DMS153 treated with DMSO at 0.1 percent for 48 hours (cell line): ENCODE measurements around the gene ZYX.

Source experiments
- DNase-seq: peaks from one replicate; lab custom pipeline; 2025; ENCODE audit not compliant: unreplicated experiment; lab: John Stamatoyannopoulos, UW

Gene ZYX

DNA sequence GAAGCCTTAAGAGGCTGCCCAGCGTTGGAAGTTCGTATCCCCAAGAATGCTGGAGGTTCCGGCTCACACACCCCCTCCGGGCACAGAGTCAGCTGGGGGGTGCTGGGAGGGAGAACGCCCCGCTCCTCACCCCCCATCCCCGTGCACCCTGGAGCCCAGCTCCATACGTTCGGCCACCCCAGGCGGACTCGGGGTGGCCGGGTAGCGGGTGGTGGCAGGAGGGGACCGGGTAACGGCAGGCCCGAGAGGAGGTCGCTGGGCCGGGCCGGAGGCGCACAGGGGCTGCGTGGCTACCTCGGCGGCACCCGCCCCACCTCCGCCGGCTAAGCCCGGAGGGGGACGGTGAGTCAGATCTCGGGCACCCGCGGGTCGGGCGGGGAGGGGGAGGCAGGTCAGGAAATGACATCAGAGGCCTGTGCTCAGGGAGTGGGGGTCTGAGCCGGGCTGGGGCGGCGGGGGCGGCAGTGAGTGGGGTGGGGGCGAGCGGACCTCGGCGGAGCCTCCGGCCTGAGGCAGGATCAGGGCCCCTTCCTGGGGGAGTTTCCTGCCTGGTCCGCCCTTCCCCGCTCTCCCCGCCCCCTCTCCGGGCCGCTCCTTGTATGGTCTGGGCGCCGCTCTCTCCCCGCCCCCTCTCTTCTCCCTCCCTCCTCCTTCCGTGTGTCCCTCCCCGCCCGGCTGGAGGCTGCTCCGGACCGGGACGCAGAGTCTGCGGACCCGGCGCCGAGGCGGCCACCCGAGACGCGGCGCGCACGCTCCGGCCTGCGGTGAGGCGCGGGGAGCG is at the start of gene ZYX:
Gene ZYX, plus strand, starts transcription at position 700 of the 781 bp plus-strand sequence. CDS start 227 bp downstream, outside the sequence.
- no peak for DNase-seq

GRCh38 chr7:143334244-143334643 is 46.9 kb upstream of the ZYX start:
- no peak for DNase-seq

GRCh38 chr7:143337216-143337615 is 43.9 kb upstream of the ZYX start:
- no peak for DNase-seq

- no peak for DNase-seq
Measured at GRCh38 chr7:143341842-143342241, 39.3 kb upstream of the ZYX start.

DNA sequence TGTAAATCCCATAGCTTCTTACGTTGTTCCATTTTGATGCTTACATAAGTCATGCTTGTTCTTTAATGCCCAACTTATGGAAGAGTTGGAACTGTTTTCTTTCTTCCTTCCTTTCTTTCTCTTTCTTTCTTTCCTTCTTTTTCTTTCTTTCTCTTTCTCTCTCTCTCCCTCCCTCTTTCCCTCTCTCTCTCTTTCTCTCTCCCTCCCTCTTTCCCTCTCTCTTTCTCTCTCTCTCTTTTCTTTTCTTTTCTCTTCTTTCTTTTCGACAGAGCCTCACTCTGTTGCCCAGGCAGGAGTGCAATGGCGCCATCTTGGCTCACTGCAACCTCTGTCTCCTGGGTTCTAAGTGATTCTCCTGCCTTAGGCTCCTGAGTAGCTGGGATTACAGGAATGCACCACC is 37.5 kb upstream of the ZYX start:
- DNase-seq, result no peak

DNA sequence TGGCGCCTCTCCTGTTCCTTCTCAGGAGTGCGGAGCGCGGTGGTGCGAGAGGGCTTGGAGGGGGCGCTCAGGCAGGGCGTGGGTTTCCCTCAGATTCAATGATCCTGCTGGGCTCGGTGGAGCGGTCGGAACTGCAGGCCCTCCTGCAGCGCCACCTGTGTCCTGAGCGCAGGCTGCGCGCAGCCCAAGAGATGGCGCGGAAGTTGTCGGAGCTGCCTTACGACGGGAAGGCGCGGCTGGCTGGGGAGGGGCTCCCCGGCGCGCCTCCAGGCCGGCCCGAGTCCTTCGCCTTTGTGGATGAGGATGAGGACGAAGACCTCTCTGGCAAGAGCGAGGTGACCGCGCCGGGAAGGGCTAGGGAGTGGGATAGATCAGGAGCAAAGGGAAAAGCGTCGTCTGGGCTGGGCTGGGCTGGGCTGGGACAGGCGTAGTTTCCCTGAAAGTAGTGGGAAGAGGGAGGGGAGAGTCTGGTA is 35.7 kb upstream of the ZYX start:
- no peak for DNase-seq

DNA sequence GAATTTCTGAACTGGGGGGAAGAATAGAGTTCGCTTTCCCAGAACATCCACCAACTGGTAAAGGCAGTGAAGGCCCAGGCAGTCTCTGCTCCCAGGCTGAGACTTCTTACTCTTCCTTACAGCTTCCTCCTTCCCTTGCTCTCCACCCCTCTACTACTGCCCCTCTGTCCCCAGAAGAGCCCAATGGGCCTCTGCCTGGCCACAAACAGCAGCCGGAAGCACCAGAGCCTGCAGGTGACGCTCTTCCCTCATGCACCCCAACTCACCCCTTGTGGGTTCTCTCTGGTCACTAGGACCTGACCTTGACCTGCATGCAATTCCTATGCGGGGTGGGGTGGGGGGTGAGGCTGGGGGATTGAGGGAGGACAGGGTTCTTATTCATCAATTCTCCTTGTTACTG is 35.1 kb upstream of the ZYX start:
- DNase-seq, result no peak

DNA sequence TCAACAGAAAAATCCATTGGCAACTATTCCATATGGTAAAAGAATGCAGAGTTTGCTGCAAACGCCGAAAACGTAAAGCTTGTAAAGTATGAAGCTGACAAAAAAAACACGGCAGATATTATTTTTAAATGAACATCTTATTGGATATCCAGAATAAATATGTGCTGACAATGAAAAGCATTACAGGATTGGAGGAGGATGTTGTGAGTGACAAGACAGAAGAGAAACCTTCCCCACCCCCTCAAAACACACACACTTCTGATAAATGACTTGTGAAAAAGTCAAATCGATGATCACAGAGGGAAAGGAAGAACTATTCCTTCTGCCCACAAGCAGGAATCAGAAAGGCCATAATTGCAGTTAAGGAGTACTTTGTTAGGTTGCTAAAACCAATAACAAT is 33.2 kb upstream of the ZYX start:
- DNase-seq, result no peak

DNA sequence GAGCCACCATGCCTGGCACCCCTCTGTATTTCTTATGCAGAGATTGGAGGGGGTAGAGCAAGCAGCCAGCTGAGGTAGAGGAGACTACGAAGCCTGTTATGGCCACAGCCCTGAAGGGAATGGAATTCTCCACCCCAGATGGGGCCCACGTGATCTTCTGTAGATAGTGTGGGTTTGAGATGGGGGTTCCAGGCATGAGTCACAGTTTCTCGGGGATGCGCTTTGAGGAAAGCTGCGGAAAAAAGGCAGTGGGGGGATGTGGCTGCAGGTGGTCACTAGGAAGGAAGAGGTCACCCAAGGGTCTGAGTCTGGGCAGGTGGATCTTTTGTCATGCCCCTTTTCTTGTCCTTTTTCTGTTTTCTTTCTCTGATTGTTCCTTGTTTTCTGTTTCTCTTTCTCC is 30.1 kb upstream of the ZYX start:
- no peak for DNase-seq

GRCh38 chr7:143351574-143351973 is 29.6 kb upstream of the ZYX start:
- DNase-seq, result no peak

- no peak for DNase-seq
Measured at GRCh38 chr7:143352531-143353002, 28.6 kb upstream of the ZYX start.

DNA sequence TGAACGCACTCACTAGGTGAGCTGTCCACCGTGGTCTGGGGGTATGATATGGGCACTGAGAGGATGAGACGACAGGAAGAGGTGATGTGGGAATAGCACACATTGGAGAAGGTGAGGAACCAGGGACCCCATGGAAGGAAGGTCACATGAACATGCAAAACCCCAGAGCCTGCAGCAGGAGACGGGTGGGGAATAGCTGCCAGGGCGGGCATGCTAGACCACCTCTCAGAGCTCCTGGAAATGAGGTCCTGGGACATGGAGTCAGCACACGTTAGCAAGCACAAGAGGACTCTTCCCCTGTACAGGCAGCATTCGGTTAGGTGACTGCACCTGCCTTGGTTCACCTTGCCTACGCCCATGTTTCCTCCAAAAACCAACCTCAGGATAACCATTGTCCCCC is 26.8 kb upstream of the ZYX start:
- no peak for DNase-seq

GRCh38 chr7:143354965-143355364 is 26.2 kb upstream of the ZYX start:
- no peak for DNase-seq

DNA sequence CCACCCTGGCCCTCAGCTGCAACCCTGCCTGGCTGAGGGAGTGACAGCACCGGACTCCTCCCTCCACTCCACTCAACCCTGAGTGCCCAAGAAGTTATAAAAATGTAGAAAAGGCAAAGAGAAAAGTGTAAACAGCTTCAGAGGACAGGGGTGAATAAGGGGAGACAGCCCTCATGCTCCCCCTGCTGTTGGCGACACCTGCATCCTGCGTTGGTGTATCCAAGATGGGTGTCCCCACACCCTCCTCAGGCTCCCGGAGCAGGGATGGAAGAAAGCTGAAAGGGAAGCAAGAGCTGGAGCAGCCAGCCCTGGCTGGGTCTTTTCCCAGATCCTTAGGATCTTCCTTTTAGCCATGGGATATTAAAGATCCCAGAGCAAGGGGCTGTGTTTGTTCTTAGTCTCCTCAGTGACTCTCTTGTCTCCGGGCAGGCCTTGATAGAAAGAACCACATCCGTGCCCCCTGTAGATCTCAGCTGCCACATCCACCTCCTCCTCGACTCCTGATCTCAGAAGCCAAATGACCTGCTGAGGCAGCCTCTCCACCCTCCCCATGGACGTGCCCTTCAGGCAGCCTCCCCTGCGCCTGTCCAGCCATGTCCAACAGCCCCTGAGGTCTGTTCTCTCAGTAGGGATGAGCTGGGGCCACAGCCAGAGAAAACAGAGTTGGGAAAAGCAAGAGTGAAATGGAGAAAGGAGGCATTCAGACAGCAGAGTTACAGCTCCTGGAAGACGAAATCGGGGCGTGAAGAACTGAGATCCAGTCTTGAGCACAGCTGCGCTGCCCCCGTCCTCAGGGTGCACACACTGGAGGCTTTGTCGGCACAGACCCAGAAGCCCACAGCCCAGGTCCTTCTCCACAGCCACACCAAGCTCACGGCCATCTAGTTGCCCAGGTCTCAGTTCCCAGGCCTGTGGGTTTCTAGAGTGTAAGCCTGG is 25.4 kb upstream of the ZYX start:
- DNase-seq, result no peak

GRCh38 chr7:143356414-143357050 is 24.6 kb upstream of the ZYX start:
- no peak for DNase-seq

DNA sequence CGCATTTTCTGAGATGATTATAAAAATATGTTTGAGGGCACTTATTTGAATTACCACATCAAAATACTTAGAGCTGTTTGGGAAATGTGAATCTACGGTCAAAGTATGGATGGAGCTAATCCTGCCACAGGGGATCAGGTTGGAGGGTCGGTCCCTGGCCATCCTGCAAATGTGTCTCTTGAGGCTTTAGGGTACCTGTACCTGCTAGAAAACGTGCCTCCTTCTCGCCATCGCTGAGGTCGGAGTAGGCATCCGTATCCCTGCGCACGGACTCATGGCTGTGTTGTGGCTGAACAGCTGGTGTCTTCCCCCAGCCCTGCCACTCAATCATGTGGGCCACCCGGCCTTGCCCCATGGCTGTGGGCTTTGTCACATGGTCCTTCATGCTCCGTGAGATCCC is 22.5 kb upstream of the ZYX start:
- no peak for DNase-seq

- no peak for DNase-seq
Measured at GRCh38 chr7:143359771-143360353, 21.3 kb upstream of the ZYX start.

DNA sequence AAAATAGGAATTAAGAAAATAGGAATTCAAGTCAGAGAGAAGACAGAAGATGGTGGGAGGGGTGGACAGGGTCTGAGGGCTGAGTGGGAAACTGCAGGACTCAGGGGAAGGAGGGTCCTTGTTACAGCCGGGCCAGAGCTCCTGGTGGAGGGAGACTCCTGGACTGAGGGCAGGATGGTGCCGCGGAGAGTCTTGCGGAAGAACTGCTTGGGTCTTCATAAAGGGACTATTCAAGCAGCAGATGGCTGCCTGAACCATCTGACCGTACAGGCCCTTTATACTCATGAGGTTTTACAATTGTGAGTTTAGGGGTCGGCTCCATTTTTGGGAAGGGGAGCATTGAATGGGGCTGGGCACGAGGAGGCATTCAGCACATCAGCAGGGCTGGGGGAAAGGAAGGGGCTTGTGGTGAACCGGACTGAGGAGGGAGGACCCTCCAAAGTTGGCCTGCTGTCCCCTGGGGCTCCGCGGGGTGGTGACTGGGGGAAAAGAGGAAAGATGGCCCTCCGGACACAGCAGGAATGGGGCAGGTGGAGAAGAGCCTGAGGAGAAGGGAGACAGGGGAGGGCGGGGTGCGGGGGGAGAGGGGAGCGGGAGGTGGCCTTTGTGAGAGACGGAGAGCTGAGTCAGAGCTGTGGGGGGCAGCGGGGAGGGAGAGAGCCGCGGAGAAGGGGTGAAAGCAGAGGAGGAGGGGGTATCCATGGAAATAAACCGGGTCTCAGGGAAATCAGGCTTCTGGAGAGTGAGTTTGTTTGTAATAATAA is 20.2 kb upstream of the ZYX start:
- no peak for DNase-seq

DNA sequence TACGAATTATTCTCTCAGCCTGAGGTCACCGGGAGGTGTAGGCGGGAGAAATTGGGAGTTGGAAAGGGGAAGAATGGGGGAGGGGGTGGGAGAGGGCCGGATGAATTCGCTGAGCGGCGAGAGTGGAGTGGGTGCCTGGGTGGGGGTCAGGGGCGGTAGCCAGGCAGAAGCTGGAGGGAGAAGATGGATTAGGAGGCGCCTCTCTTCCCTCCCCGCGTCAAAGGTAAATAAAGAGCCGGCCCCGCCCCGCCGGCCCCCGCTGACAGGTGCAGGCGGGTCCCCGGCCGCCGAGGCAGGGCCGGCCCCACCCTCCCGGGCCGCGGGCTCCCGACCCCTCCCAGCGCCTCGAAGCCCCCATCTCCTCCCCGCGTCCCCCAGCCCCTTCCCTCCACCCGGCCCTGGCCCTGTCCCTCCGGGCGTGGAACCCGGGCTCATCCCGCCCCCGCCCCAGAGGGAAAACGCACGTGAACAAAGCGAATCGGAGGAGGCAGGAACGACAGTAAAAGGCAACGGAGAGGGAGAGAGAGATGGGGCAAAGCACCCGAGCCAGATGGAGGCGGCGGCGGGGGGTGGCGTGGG is 19.5 kb upstream of the ZYX start:
- no peak for DNase-seq
